Heart left ventricle (tissue), 13 donors: ENCODE data around the gene MXD3.

Source experiments
- CTCF ChIP-seq, 12 donors: fragments of 200-600 bp; sonication (generic) in 4 of 12; IDR thresholded peaks; one replicate each; pipeline versions ENCODE4 v1.5.0 to v1.8.0; 2018 to 2022; ENCODE audit warnings: antibody characterized with exemption in 12 of 12, mild to moderate bottlenecking in 5 of 12
- POLR2A ChIP-seq, 2 donors: fragments of 450-650 bp; IDR thresholded peaks; one replicate each; pipeline ENCODE4 v1.6.1; 2017; ENCODE audit warnings: antibody characterized with exemption in 2 of 2, mild to moderate bottlenecking in 2 of 2, moderate library complexity in 2 of 2
- donor health status: ischemic (EF 13 %, LVEDD 7.1; RV severe dilation, severe dysfunction).
- donor health status: DM: no; HTN: yes; CAD: no.
- donor health status: DM: no; HTN: no; CAD: no.
- donor health status: ischemic (EF 25% LVEDD 6.9; RV normal size, moderate dysfunction).
- donor health status: ischemic (EF 25% LVEDD 5.7; RV mildly dilated, moderate dysfunction).
- donor health status: ischemic (EF 35%, LVEDD 5.7; RV mildly dilated, moderate dysfunction).
- donor health status: nonischemic (EF 11% LVEDD 7.7; RV severe dilation, severe dysfunction).
- donor health status: DM: yes; HTN: yes; CAD: no.
- donor health status: PGD.
- donor health status: ischemic (EF 29% LVEDD 5.4; RV normal size, mild dysfunction).
- donor health status: nonischemic (EF 23%, LVEDD 6.1; RV moderate dilation, normal function).

GRCh38 chr5:177271113-177271512 lies 40.6 kb downstream of the MXD3 start:
- no peak for TF ChIP-seq CTCF (IDR thresholded peaks at IDR 0.05)
- TF ChIP-seq POLR2A (IDR thresholded peaks at IDR 0.05): no peak
